GM19395 (cell line): ENCODE results near the gene COL27A1.

ENCODE experiments used
- ATAC-seq: cut with Tn5 transposase; IDR thresholded peaks from one replicate; pipeline ENCODE4 v1.9.1; 2021; ENCODE audit warnings: mild to moderate bottlenecking, moderate library complexity; ENCODE audit not compliant: unreplicated experiment

COL27A1 gene

DNA sequence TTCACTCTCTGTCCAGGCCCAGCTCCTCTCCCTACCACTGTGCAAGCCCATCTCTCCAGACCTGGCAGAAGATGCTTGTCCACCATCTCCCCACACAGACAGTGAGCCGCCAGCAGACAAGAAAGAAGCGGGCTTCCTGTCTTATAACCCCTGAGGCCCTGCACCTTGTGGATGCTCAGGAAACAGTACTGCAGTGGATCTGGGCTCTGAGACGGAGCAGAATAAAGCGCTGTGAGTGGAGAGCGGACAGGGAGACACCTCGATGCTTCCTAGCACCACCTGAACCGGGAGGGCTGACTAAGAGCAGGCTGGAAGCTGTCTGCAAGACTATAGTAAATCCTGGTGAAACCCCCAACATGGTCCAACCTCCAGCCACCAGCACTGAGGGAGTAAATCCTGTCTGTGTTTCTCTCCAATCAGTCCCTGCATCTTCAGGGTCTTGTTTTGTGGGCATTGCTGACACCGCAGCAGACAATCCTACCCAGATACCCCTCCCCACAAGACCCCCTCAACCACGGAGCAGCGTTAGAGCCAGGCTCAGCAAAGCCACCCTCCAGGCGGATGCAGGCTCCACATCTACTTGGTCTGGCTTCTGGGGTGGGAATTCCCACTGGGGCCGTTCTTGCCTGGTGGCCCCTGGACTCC lies 193.0 kb downstream of the COL27A1 start:
- no peak for ATAC-seq

DNA sequence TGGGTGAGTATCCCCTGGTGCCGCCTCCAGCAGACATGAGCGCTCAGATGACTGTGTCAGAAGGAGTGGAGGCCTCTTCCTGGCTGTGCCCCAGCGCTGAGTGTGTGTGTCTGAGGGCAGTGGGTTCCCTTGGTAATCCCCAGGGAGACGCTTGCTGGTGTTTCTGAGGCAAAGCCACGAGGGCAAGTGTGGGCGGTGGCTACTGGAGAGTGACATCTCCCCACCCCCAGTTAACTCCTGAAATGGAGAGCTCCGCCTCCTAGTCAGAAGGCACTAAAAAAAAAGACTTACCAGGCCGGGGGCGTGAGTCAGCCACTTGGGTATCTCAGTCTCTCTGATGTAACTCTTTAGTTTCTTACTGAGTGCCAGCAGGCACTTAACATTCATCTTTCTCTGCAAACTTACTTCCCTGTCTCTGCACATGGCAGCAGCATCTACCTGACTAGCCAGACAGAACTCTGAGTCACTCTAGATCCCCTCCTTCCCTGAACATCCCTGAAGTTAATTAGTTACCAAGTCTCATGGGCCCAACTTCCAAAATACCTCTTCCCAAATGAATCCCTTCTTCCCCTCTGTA lies 193.7 kb downstream of the COL27A1 start:
- peak; percentile 91 for ATAC-seq

DNA sequence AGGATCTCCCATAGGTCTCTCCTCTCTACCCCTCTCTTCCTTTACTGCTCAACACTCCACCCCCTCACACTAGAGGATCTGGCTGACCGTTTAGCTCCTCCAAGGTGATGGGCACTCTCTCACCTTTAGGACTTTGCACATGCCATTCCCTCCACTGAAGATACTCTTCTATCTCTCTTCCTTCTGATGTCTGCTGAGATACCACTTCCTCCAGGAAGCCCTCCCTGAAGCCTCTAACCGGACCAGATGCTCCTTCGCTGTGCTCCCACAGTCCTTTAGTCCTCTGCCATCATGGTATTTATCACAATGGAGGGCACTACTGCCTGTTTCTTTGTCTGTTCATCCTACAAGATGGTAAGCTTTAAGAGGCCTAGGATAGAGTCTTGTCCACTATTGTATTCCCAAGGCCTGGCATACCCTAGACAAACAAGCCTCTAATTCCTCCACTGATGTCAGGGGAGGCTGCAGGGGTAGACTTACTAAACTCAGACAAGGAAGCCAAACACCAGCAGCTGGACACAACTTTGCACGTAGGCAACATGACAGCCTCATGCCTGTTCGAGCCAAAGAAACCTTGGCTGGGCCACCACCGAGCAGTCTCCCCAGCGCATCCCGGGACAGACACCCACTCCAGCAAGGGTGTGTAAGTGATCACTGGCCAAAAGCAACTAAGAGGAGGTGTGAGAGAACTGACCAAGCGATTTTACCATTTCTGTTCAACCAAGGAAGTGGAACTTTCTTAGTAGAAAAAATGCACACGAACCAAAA lies 194.6 kb downstream of the COL27A1 start:
- ATAC-seq: no peak

DNA sequence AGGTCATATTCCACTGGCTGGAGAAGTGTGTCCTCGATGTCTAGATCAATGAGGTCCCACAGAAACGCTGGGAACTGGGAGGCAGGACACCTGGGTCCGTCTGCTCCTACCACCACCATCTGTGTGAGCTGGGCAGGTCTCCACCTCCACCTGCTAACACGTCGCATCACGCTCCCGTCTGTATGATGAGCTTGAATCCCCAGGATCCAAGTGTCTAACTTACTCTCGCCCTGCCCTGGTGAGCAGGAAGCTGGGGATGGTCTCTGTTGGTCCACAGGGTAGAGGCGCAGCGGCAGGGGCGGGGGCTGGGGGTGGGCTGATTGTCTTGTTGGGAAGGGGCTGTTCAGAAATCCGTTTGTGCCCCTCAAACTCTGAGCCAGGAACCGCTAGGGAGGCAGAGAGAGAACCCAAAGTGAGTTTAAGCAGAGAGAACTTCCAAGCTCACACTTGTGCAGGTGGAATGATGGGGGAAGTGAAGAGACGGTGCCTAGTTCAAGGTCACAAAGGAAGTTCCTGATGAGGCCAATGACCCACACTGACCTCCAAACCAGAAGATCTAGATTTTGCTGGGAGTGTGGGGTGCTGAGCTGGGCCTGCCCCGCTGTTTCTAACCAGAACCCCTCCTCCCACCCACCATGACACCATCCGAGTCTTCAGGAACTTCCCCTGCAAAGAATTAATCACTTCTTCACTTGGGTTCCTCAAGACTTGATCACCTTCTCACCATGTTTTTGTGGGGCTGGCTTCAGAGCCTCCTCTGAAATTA lies 195.5 kb downstream of the COL27A1 start:
- no peak for ATAC-seq

DNA sequence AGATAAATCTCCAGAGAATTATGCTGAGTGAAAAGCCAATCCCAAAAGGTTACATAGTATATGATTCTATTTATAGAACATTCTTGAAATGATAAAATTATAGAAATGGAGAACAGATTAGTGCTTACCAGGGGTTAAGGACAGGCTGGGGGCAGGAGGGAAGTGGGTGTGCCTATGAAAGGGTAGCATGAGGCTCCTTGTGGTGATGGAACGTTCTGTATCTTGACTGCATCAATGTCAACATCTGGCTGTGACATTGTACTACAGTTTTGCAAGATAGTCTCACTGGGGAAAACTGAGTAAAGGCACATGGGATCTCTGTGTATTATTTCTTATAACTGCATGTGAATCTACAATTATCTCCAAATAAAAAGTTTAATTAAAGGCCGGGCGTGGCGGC lies 196.6 kb downstream of the COL27A1 start:
- ATAC-seq: no peak

- no peak for ATAC-seq
These were observed 200.5 kb downstream of the COL27A1 start for GRCh38 chr9:114355821-114356220.

DNA sequence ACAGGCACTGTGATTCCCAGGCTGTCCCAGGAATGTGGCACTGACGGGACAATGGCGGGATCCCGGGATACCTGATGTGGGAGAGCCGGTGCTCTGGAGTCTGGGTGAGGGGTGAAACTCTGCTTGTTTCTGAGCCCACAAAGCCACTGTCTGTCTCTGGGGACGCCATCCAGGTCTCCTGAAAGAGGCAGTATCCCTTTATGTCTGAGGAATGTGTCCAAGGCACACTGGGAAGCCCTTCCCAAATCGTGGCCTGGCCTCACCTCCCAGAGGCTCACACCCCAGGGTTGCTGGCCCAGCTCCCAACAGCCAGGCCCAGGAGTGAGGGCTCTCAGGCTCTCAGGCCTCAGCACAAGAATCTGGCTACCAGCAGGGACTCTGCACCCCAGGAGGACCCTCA lies 201.5 kb downstream of the COL27A1 start:
- ATAC-seq: no peak

DNA sequence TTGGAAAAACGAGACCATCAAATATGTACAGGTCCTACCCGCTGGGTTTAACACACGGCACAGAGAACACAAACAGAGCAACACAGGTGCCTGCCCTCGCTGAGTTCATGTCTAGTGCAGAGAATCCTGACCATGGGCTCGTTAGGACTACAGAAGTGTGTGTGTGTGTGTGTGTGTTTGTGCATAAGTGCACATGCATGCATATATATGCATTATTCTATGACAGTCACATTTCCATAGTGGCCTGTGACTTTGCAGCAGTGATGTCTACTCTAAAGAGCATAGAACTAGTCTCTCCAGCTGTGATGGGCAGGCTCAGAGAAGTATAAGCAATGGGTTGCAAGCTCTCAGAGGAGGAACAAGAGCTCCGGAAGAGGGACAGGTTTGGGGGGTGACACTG lies 202.0 kb downstream of the COL27A1 start:
- no peak for ATAC-seq

- no peak for ATAC-seq
These were observed 202.6 kb downstream of the COL27A1 start for GRCh38 chr9:114357911-114358328.

DNA sequence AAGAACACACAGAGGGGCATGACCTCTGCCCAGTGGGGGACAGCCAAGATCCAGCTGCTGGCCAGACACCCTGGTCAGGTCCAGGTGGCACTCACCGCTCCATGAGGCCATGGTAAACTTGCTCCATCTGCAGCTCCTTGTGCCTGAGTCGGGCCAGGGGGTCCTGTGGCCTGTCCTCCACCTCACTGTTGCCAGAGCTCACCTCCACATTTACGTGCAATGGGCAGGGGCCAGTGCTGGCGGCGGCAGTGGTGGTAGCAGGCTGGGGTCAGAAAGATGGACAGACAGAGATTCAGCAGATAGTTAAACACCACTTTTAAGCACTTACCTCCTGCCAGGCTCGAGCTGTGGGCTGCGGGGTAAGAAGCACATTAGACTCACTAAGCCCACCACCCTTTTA lies 204.5 kb downstream of the COL27A1 start:
- ATAC-seq: no peak

- no peak for ATAC-seq
These were observed 206.2 kb downstream of the COL27A1 start for GRCh38 chr9:114361542-114361941.
